HG03175 (cell line): Measurements from ENCODE around the gene ACSL4.

Experiments used
- ATAC-seq: cut with Tn5 transposase; IDR thresholded peaks from one replicate; pipeline ENCODE4 v1.9.1; 2021; ENCODE audit warnings: mild to moderate bottlenecking, moderate library complexity; ENCODE audit not compliant: unreplicated experiment

The ACSL4 gene

DNA sequence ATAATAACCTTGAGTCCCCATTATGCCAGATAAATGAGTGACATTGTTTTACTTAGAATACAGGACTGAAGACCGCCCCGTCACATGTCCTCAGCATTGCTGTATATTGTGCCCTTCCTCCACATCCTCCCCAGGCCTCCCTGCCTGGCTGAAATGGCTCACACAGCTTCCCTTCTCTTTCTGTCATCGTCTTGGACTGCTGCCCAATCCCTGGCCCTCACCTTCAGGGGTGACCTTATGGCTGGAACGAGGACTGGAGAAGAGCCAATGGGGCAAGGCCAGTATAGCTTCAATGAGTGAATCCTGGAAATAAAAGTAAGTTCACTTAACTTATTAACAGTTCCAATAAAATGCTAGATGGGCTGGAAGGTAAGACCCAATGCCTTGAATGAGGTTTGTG, 110.8 kb downstream of the ACSL4 start:
- ATAC-seq: no peak

DNA sequence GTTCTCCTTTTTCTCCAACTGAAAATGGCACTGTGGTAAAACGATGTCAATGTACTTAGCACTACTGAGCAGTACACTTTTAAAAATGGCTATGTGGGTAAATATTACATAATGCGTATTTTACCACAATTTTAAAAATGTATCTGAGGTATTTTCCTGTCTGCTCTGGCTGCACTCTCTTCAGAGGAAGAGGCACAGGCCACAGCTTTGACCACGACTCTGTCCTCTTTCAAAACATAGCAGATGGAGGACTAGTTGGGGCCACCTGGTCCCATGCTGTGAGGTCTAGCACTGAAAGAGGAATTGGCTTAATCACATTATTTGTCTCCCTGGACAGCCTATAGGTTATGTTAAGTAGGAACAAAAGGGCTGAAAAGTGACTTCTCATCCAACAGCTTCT, 113.3 kb downstream of the ACSL4 start:
- ATAC-seq: no peak

DNA sequence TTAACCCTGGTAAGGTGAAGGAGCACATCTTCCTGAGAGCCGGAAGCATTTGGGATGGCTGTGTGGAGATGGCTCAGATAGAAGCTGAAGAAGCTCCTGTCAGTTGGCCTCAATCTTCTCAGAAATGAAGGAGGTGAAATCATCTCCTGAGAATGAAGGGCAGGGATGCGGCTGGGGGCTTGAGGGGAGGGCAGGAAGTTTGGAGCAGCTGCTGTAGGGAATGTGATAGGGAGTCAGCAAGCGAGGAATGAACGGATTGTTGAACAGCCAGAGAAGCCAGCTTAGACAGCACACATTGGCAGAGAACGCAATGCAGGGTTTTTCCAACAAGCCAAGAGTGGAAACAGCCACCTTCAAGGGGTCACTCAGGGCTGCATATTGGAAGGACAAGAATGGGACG, 118.1 kb downstream of the ACSL4 start:
- ATAC-seq: no peak

DNA sequence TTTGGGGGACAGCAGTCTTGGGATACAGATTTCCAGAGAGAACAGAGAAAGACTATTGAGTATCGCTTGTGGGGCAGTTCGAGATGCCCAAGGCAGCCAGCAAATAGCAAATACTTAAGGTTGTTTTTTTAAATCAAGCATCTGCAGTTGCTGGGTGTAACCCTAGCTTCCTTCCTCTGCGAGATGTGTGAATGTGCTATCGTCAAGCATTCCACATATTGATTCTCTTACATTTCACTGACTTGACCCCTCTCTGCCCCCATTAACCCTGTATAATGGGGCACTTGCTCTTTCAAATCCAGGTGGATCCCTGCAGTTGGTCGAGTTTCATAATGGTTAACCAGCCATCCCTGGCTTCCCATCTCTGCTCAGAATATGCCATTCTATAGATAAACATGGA, 131.6 kb downstream of the ACSL4 start:
- ATAC-seq: no peak

DNA sequence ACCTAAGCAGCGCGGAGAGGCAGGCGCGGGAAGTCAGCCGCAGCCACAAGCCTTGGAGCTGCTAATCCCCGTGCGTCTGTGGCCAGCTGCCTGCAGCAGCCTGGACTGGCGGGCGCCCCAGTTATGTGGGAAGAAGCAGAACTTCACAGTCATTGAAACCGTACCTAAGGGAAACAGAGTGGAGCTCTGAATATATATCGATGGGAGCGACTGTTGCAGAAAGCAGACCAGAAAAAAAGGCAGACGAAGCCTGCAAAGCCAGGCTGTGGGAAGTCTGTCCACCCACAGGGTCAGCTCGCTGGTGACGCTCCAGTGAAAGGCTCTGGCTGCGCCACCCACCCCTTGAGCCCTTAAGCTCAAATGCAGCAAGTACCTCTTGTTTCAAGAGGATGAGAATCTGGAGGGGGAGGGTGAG, 132.8 kb downstream of the ACSL4 start:
- ATAC-seq: no peak

DNA sequence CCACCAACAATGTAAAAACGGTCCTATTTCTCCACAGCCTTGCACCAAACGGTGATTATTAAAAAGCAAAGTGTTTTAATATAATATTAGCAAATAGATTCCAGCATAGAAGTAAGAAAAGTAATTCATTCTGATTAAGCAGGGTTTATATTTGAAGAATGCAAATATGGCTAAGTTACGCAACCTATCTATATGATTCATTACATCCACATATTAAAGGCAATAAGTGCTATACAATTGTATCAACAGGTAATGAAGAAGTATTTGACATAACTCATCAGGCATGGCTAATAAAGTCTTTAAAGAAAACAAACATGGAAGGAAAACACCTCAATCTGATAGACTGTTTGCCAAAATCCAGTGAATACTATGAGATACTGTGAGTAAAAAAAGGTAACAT, 137.0 kb downstream of the ACSL4 start:
- no peak for ATAC-seq
